GM18502 (cell line): ENCODE results near the gene FSTL3.
"Not testable (repeated sequence)": the region's sequence is repeated elsewhere in the genome, so short reads cannot be mapped to it uniquely, and the experiment has no call there.

Experiments
- ATAC-seq: cut with Tn5 transposase; IDR thresholded peaks from one replicate; pipeline ENCODE4 v1.9.1; 2021; ENCODE audit warnings: mild to moderate bottlenecking; ENCODE audit not compliant: unreplicated experiment, poor library complexity

FSTL3 gene

DNA sequence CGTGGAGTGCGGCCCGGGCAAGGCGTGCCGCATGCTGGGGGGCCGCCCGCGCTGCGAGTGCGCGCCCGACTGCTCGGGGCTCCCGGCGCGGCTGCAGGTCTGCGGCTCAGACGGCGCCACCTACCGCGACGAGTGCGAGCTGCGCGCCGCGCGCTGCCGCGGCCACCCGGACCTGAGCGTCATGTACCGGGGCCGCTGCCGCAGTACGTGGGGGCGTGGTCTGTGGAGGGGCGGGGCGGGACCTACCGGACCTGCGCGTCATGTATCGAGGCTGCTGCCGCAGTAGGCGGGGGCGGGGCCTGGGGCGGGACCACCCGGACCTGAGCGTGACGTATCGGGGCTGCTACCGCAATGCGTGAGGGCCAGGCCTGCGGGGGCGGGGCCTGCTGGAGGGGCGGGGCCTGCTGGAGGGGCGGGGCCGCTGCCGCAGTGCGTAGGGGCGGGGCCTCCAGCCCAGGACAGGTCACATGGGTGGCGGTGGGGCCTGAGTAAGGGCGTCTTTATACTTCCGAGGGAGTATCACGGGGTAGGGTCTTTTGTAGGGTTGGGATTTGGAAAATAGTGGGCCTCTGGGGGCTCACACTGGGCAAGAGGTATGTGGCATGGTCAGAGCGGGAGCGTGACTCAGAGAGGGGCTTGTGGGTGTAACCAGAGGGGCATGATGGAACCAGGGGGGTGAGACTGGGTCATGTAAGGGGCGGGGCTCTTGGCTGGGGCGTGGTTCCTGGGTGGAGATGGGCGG is 4.3 kb downstream of the FSTL3 start:
- peak; percentile 76 for ATAC-seq

DNA sequence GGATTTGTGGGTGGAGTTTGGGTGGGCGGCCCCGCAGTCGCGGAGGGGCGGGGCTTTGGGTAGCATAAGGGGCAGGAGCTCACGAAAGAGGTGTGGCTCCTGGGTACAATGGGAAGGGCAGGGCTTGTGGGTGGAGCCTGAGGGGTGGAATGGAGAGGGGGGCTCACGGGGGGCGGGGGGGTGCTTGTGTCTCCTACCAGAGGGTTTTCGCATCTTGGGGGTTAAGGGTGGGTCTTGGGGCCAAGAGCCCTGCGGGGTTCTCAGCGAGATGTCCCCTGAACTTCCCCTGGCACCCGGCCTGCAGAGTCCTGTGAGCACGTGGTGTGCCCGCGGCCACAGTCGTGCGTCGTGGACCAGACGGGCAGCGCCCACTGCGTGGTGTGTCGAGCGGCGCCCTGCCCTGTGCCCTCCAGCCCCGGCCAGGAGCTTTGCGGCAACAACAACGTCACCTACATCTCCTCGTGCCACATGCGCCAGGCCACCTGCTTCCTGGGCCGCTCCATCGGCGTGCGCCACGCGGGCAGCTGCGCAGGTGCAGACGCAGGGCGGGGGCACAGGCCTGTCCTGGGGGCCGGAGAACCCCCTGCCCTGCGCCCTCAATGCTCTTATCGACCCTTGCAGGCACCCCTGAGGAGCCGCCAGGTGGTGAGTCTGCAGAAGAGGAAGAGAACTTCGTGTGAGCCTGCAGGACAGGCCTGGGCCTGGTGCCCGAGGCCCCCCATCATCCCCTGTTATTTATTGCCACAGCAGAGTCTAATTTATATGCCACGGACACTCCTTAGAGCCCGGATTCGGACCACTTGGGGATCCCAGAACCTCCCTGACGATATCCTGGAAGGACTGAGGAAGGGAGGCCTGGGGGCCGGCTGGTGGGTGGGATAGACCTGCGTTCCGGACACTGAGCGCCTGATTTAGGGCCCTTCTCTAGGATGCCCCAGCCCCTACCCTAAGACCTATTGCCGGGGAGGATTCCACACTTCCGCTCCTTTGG is 5.1 kb downstream of the FSTL3 start:
- no peak for ATAC-seq

DNA sequence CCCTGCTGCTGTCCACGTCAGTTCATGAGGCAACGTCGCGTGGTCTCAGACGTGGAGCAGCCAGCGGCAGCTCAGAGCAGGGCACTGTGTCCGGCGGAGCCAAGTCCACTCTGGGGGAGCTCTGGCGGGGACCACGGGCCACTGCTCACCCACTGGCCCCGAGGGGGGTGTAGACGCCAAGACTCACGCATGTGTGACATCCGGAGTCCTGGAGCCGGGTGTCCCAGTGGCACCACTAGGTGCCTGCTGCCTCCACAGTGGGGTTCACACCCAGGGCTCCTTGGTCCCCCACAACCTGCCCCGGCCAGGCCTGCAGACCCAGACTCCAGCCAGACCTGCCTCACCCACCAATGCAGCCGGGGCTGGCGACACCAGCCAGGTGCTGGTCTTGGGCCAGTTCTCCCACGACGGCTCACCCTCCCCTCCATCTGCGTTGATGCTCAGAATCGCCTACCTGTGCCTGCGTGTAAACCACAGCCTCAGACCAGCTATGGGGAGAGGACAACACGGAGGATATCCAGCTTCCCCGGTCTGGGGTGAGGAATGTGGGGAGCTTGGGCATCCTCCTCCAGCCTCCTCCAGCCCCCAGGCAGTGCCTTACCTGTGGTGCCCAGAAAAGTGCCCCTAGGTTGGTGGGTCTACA is 6.6 kb downstream of the FSTL3 start:
- no peak for ATAC-seq

DNA sequence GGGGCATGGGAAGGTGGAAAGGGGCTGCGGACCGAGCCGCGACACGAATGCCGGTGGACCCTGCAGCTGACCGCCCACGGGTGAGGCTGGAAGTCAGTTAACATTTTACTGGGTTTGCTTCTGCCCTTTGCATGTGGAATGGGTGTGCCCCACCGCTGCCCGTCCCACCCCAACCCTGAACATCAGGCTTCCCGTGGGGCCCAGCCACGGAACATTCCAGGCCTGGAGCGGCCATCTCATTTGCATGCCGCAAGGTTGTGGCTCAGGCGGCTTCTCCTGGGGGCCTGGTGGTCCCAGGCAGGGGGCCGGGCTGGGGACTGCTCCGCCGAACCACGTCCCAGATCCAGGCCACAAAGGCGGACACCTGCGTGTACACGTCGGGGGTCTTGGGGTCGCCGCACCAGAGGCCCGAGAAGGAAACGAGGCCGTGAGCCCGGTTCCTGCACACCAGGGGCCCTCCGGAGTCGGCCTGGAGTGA is 9.3 kb downstream of the FSTL3 start:
- ATAC-seq = no peak

DNA sequence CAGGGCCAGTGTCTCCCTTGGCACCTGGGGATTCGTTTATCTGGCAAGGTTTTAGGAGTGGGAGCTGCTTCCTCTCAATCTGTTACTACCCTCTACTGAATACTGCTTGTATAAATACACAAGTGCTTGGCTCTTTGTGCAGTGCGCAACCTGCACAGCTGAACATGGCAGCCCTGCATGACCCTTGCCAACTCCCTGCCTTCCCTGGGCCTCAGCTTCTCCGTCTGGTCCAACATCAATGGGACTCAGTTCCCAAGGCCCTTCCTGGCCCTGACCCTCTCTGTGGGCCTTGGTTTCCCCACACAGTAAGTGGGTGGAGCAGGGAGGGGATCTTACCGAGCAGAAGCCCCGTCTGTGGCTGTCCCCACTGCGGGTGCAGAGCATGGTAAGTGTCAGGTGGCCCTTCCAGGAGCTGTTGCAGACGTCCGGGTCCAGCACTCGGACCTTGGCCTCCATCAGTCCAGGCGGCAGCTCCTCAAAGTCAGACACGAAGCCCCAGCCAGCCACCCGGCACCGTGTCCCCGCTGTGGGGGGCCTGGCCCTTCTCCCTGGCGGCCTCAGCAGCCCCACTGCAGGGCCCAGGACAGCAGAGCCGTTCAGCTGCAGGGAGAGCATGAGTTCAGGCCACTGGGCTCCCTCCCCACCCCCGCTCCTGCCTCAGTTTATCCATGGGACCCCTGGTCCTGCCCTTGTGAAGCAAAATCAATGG is 10.6 kb downstream of the FSTL3 start:
- no peak for ATAC-seq

DNA sequence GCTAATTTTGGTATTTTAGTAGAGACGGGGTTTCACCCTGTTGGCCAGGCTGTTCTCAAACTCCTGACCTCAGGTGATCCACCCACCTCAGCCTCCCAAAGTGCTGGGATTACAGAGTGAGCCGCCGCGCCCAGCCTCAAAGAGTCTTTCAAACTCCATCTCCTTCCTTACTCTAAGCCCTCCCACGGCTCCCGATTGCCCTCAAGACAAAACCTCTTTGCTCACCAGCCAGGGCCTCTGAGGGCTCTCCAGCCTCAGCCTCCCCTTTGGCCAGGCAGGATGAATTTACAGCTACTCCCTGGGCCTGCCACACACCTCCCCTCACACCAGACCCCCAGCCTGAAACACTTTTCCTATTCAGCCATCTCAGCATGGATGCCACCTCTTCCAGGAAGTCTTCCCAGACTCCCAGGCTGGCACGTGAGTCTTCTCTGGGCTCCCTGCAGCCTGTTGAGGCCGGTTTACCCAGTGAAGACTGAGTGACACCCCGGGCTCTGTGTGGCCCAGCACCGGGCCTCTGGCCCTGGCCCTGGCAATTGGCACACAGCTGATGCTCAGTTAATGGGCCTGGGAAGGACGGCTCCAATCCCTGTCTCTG is 11.5 kb downstream of the FSTL3 start:
- ATAC-seq = no peak

DNA sequence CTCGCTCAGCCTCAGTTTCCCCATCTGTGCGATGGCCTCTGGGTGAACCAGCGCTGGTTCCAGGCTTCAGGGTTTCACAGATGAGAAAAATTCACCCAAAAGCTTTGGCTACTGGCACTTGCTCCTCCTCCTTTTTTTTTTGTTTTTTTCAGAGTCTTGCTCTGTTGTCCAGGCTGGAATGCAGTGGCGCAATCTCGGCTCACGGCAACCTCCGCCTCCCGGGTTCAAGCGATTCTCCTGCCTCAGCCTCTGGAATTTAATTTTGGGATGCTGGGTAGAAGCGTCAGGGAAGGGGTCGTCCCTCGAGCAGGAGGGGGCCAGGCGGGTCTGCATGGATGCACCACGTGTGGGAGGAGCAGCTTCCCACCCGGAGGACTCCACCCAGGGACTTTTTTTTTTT is 12.0 kb downstream of the FSTL3 start:
- no peak for ATAC-seq

DNA sequence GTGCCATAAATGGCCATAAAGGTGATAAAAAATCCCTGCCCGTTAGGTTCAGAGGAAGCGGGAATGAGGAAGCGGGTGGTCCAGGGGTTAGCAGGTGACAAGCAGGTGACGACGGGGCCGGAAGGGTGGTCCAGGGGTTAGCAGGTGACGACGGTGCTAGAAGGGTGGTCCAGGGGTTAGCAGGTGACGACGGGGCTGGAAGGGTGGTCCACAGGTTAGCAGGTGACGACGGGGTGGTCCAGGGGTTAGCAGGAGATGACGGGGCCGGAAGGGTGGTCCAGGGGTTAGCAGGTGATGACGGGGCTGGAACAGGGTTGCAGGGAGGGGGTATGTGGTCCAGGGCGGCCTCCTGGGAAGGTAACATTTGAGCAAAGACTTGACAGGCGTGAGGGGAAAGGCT is 12.8 kb downstream of the FSTL3 start:
- no peak for ATAC-seq

DNA sequence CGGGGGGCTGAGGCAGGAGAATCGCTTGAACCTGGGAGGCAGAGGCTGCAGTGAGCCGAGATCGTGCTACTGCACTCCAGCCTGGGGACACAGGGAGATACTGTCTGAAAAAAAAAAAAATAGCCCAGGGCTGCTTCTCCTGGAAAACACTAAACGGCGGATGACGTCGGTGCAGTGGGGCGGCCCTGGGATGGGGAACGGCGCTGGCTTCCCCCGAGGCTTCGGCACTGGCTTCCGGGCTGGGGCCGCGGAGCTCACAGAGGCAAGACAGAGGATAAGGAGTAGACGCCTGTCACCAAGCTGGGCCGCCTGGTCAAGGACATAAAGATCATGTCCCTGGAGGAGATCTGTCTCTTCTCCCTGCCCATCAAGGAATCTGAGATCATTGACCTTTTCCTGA is 14.0 kb downstream of the FSTL3 start:
- ATAC-seq = no peak

DNA sequence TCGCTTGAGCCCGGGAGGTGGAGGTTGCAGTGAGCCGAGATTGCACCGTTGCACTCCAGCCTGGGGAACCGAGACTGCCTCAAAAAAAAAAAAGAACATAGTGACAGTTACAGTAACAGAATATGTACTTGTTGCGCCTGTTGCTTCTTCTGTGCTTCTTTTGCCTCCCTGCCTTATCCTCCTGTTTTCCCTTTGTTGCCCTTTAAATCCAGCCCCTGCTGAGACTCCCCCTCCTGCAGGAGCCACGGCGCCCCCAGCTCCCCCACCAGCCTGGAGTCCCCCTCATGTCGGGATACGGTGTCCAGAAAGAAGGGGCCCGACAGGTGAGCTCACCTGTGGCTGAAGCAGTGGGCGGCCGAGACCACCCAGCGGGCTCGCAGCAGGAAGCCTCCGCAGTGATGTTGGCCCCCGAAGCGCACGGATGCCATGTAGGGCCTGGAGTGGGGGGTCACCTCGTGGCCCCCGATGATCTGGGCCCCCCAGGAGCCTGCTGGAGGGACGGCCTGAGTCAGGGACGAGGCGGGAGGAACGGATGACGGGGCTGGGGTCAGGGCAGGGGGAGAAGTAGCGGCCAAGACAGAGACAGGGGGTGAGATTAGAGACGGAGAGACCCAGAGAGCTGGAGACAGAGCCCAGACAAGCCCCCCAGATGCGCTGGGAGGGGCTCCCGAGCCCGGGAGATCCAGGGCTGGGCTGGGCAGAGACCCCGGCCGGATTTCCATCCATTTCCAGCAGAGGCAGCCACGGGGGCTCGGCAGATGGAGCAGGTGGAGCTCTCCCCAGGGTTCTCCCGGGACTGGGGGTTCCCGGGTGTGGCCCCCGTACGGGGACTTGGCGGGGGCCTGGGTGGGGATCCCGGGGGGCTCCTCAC is 18.5 kb downstream of the FSTL3 start:
- ATAC-seq = no peak

DNA sequence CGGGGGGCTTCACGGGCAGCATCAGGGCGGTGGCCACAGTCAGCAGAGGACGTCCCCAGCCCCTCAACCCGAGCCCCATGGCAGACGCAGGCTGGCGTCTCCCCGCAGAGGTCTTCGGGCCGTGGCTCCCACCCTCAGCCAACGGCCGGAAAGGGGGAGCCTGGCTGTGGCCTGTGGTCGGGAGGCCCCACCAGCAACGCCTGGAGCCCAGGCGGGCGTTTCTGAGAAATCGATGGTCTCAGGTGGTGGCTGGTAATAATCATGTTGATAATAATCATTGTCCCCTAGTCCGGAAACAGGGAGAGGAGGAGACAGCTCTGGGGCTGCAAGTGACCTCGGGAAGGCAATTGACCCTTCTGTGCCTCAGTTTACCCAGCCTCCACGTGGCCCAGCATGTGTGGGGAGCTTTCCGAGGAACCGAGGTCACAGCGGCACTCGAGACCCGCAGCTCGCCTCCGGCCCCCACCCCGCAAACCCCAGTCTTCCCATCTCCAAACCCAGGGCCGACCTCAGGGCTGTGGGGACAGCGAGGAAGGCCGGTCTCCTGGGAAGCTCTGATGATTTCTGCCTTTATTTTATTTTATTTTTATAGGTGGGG is 19.3 kb downstream of the FSTL3 start, which contains the start of gene PRSS57:
Gene PRSS57, minus strand, starts transcription at position 101 of the 598 bp plus-strand sequence. Its CDS starts 22 bp downstream, at position 79.
- no peak for ATAC-seq

DNA sequence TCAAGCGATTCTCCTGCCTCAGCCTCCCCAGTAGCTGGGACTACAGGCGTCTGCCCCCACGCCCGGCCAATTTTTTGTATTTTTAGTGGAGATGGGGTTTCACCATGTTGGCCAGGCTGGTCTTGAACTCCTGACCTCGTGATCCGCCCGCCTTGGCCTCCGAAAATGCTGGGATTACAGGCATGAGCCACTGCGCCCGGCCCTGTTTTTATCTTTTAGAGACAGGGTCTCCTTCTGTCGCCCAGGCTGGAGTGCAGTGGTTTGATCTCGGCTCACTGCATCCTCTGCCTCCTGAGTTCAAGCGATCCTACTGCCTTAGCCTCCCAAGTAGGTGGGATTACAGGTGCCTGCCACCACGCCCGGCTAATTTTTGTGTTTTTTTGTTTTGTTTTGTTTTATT is 22.3 kb downstream of the FSTL3 start:
- not testable (repeated sequence) for ATAC-seq

DNA sequence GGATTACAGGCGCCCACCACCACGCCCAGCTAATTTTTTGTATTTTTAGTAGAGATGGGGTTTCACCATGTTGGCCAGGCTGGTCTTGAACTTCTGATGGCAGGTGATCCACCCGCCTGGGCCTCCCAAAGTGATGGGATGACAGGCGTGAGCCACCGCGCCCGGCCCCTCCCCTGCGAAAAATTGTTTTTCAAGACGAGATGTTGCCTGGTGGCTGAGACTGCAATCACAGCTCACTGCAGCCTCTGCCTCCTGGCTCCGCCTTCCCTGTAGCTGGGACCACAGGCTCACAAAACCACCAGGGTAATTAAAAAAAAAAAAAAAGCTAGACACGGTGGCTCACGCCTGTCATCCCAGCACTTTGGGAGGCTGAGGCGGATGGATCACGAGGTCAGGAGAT is 23.7 kb downstream of the FSTL3 start:
- ATAC-seq = not testable (repeated sequence)

DNA sequence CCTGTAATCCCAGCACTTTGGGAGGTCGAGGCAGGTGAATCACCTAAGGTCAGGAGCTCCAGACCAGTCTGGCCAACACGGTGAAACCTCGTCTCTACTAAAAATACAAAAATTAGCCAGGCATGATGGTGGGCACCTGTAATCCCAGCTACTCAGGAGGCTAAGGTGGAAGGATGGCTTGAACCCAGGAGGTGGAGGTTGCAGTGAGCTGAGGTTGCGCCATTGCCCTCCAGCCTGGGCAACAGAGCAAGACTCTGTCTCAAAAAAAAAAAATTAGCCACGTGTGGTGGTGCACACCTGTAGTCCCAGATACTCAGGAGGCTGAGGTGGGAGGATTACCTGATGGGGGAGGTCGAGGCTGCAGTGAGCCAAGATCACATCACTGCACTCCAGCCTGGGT is 26.7 kb downstream of the FSTL3 start:
- ATAC-seq = not testable (repeated sequence)

DNA sequence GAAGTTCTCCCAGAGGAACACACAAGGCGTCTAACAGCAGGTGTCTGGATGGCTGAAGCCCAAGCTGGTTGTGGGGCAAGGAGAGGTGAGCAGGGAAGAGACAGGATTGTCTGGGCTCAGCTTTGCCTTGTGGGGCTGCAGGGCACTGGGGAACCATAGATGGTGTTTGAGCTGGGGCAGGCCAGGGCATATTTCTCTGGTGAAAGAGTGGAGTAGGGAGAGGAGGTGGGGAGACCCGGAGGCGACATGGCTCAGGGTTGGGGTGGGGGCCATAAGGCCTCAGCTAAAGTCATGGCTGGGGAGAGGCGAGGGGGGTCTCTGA is 27.1 kb downstream of the FSTL3 start:
- no peak for ATAC-seq

DNA sequence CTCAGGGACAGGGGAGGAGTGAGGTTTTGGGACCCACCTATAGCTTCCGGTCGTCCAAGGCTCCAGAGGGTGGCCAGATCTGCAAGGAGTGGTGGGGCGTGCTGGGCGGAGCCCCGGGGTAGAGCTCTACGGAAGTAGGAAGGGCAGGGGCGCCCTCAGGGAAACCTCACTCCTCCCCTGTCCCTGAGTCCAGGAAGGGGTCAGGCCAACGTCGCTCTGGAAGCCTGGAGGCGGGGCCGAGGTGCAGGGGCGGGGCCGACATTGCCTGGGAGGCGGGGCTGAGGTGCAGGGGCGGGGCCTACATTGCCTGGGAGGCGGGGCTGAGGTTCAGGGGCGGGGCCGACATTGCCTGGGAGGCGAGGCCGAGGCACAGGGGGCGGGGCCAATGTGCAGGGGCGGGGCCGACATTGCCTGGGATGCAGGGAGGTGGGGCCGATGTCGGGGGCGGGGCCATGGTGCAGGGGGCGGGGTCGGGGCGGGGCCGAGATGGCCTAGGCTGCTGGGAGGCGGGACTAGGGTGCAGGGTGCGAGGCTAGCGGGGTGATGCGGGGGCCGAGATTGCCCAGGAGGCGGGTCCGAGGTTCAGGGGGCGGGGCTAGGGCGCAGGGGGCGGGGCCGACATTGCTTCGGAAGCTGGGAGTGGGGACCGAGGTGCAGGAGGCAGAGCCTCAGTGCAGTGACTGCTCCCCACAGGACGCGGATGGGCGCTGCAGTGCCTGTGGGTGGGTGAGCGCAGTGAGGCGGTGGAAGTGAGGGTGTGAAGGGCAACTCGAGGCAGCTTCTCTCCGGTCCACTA is 27.7 kb downstream of the FSTL3 start:
- no peak for ATAC-seq

DNA sequence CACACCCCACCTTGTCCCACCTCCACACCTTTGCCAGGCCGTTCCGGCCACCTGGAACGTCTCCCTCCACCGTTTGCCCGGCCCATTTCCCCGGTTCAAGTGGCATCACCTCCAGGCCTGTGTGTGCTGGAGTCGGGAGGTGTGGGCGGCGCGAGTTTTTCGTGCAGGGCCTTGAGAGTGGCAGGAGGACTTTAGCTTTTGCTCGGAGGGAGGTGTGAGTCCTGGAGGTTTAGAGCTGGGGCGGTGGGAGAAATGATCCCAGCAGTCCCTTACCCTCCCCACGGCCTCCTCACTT is 28.2 kb downstream of the FSTL3 start:
- ATAC-seq = no peak
